Activated gamma-delta T cell treated with anti-CD3 and anti-CD28 coated beads, Interleukin-2, amount 50 U/mL, for 16 hours (primary cell): Measurements from ENCODE around the gene PRKRIP1.
"Not testable (repeated sequence)": the region's sequence is repeated elsewhere in the genome, so short reads cannot be mapped to it uniquely, and the experiment has no call there.

ENCODE experiments used
- DNase-seq: peaks from one replicate; pipeline ENCODE4 v3.0.0-alpha.2; 2020; ENCODE audit warnings: low read depth

Gene PRKRIP1

DNA sequence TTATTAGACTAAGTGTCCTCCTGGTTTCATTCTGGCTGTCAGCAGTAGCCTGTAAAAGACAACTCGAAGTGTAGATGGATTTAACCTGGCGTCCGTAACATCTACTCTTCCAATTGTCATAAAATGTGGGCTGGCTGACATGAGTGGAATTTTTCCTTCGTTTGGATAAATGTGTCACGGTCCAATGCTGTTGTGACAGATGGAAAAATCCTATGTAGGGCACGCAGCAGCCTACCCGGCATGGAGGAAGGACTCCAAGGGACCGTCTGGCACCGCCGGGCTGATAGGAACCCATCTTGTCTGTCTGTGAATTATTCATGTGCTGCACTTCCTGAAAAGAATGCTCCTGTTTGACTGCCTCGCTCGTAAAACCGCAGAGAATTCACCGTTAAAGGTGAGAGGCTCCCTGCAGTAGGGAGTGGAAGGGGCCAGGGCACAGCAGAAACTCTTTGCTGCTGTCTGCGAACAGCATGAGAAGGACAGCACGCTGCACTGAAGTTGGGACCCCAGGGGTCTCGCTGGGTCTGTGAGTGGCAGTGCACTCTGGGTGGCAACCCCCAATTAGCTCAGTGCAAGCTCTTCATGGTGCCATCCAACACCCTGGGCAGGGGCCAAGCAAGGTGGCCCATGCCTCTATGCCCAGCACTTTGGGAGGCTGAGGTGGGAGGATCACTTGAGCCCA, 35.6 kb downstream of the PRKRIP1 start:
- DNase-seq = peak; percentile 42

DNA sequence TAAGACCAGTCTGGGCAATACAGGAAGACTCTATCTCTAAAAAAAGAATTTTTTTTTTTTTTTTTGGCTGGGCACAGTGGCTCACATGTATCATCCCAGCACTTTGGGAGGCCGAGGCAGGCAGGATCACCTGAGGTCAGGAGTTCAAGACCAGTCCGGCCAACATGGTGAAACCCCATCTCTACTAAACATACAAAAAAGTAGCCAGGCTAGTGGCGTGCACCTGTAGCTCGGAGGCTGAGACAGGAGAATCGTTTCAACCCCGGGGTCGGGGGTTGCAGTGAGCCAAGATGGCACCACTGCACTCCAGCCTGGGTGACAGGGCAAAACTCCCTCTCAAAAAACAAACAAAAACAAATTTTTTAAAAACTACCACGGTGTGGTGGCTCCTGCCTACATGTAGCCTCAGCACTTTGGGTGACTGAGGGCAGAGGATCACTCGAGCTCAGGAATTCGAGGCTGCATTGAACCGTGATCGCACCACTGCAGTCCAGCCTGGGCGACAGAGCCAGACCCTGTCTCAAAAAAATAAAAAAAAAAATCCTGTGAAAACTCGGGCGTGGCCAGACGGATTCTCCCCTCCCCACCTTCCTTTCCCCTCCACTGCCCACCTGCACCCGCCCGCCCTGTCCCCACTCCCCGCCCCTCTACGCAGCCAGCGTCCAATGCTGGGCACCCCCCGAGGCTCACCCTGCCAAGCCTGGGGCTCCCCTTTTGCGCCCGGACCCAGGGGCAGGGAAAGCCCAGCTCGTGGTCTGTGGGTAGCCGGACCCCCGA, 36.5 kb downstream of the PRKRIP1 start:
- peak; percentile 29 for DNase-seq

DNA sequence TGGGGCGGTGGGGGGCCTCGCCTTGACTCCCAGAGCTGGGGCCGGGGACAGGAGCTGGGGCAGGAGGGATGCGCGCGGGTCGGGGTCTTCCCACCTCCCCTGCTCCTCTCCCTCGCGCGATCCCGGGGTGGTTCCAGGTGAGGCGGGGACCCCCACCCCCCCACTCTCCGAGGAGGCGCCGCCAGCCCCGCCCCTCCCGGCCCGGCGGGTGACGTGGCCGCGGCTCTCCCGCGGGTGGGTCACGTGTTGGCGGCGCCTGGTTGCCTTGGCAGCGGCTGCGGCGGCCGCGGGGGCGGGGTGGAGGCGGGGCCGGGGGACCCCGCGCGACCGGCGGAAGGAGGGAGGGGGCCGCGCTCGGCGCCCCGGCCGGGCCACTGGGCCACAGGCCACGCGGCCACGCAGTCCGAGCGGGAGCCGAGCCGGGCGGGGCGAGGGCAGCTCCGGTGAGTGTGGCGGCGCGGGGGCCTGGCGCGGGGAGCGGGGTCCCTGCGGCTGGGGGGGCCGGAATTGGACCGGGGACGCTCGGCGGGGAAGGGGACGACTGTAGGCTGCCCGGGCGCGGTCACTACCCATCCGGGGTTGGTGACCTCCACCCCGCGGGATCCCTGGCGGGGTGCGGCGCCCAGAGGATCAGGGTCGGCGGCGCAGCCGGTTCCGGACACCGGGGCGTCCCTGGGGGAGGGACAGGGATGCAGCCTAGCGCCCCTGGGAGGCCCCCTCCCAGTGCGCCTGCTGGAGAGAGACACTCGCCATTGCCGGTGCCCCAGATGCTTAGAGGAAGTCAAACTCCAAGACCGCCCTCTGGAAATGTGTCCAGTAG, 37.3 kb downstream of the PRKRIP1 start, which contains the start of gene ORAI2:
TSS of gene ORAI2 (plus strand) at position 357 of the 820 bp plus-strand sequence. CDS start 5,382 bp downstream, outside the sequence.
- peak; percentile 82 for DNase-seq

DNA sequence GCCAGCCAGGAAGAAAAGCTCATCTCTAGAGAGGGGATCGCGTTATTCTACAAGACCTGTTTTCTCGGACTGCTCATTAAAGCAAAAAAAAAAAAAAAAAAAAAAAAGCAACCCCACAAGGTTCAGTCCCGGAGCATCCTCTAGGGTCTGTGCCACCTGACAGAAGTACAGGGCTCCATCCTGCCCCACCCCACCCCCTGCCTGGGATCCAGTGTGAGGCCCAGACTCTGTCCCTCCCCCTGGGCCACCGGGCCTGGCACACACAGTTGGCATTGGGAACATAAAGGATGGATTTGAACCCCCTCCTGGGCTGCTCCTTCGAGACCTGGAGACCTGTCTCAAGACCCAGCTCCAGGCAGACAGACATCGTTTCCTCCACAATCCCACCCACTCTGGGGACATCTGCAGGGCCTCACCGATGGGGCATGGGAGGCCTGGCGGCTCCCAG, 37.9 kb downstream of the PRKRIP1 start:
- no peak for DNase-seq

DNA sequence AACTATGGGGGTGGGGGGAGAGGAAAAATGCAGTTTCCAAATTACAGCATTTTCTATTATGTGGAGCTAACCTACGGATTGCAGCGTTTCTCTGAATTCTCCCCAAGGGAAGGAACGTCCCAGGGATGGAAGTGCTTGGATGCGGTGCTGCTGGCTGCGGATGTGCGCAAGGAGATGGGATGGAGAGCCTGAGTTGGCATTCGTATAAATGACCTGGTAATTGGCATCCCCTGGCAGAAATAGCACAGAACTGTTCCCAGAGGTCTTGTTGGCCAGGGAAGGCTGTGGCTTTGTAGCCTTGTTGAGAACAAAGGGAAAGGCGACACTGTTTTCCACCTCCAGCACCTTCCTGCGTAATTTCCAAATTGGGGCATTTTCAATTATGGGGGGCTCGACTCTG, 40.0 kb downstream of the PRKRIP1 start:
- DNase-seq = no peak

DNA sequence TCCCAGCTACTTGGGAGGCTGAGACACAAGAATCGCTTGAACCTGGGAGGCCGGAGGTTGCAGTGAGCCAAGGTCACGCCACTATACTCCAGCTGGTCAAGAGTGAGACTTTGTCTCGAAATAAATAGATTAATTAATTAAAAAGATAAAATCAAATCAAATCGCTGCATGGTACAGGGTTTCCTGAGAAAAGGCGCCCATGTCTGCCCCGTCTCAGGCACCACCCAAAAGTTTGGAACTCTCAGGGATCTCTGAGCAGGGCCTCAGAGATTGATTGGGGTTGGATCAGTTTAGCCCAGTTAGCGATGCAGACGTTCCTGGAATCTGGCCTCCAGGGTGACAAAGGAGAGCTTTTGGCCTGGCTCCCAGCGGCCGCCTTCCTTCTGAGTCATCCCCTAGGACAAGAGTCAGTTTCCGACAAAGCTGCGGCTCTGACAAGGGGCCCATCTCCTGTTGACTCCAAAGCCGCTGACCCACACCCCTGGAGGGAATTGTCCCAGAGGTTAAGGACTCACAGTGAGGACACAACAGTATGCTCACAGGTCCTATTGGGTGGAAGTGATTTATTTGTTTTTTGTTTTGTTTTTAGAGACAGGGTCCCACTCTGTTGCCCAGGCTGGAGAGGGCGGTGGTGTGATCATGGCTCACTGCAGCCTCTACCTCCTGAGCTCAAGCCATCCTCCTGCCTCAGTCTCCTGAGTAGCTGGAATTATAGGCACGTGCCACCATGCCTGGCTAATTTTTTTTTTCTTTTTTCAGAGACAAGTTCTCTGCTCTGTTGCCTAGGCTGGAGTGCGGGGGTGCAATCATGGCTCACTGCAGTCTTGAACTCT, 44.0 kb downstream of the PRKRIP1 start:
- DNase-seq = no peak

DNA sequence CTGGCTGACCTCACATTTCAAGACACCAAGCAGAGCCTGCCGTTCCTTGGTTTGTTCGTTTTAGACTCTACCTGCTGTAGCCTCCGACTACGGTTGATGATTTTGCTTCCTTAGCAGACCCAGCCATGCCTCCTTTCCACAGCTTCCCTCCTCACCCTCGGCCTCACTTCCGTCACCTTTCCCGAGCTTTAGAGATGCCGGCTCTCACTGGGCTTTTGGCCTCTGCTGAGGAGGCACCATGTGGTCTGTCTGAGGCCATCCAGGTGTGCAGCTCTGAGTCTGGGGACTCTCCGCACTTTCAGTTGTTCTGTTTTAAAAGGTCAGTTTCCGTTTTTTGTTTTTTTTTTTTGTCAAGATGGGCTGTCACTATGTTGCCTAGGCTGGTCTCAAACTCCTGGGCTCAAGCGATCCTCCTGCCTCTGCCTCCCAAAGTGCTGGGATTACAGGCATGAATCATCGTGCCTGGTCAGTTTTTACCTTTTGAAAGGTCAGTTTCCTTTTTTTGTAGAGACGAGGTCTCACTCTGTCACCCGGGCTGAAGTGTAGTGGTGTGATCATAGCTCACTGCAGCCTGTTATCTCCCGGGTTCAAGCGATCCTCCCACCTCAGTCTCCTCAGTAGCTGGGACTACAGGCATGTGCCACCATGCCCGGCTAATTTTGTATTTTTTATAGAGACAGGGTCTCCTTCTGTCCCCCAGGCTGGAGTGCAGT, 49.0 kb downstream of the PRKRIP1 start:
- DNase-seq = no peak

DNA sequence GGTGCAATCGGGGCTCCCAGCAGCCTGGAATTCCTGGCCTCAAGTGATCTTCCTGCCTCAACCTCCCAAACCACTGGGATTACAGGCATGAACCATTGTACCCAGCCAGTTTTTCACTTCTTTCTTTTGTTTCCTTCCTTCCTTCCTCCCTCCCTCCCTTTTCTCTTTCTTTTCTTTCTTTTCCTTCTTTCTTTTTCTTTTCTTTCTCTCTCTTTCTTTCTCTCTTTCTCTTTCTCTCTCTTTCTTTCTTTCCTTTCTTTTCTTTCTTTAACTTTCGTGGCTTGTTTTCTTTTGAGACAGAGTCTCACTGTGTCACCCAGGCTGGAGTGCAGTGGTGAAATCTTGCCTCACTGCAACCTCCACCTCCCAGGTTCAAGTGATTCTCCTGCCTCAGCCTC, 49.5 kb downstream of the PRKRIP1 start:
- no peak for DNase-seq

DNA sequence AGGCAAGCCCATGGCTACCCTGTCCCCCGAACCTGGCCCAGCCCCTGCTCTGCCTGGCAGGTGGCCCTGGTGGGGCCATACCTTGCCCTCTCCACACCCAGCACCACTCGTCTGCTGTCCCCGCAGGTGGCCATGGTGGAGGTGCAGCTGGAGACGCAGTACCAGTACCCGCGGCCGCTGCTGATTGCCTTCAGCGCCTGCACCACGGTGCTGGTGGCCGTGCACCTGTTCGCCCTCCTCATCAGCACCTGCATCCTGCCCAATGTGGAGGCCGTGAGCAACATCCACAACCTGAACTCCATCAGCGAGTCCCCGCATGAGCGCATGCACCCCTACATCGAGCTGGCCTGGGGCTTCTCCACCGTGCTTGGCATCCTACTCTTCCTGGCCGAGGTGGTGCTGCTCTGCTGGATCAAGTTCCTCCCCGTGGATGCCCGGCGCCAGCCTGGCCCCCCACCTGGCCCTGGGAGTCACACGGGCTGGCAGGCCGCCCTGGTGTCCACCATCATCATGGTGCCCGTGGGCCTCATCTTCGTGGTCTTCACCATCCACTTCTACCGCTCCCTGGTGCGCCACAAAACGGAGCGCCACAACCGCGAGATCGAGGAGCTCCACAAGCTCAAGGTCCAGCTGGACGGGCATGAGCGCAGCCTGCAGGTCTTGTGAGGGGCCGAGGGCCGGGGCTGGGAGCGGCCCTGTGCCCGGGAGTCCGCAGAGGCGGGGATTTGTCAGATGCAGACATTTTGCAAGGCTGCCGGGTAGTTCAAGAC, 50.4 kb downstream of the PRKRIP1 start:
- no peak for DNase-seq

DNA sequence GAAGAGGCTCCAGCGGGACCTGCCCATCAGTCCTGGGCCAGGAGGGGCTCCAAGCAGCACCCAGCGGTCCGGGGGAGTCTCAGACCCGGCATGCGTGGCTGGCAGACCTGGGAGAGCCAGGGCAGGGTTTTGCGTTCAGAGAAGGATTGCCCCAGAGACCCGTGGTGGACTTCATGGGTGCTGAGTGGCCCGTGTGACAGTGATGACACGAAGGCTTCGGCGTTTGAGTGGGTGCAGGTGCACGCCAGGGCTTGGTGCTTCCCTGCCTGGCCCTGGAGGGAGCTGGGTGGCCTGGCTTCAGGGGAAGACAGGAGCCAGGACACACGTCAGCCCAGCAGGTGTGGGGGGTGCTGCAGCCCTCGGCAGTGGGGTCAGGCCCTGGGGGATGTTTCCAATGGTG, 51.1 kb downstream of the PRKRIP1 start:
- no peak for DNase-seq

DNA sequence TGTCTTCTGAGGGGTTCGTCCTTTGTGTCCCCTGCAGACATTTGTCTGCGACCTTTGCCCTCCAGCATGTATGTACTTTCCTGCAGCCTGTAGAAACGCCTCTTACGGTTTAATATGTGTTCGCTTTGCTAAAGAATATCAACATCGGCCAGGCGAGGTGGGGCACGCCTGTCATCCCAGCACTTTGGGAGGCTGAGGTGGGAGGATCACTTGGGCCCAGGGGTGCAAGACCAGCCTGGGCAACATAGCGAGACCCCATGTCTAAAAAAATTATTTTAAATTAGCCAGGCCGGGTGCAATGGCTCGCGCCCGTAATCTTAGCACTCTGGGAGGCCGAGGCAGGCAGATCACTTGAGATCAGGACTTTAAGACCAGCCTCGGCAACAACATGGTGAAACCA, 53.0 kb downstream of the PRKRIP1 start:
- DNase-seq = no peak

DNA sequence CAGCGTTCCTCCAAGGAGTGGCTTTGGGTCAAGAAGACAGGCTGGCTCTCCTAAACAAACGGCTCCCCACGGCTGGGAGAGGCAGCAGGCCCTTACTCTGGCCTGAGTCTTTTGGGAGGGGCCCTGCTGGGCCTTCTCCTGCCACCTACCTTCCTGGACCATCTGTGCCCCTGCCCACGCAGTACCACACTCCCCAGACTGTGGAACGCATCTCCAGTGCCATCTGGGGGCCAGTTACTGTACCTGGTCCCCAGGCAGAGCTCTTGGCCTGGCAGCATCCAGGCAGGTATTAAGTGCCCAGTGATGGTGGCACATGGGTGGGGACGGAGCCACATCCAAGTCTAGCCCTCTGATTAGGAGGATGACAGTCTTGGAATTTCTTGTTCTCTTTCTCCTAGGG, 54.1 kb downstream of the PRKRIP1 start:
- peak; percentile 25 for DNase-seq

DNA sequence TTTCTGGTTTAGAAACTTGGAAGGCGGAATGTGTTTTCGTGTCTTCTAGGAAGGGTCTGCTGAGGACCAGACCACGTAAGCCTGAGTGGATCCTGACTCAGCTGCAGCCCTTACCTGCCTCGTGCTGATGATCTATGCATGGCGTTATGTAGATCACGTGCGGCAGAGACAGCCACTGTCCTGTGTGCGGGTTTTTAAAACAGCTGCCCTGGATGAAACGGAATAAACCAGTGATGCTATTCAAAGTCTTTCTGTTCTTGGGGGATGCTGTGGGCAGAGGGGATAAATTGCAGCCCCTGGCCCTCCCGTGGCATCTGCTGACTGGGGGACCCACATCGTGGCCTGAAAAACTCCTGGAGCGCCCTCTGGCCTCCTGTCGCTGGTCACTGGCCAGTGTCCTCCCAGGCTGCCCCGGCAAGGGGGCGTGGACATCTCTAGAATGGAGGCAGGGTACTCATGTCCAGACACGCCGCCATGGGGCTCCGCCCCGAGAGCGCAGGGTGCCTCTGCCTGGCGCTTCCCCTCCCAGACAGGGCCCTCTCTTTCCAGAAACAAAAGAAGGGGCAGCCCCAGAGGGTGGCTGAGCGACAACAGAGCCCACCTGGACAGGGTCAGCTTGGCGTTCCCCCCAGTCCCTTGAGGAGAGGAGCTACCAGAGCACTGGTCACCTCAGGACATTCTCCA, 55.4 kb downstream of the PRKRIP1 start:
- no peak for DNase-seq

DNA sequence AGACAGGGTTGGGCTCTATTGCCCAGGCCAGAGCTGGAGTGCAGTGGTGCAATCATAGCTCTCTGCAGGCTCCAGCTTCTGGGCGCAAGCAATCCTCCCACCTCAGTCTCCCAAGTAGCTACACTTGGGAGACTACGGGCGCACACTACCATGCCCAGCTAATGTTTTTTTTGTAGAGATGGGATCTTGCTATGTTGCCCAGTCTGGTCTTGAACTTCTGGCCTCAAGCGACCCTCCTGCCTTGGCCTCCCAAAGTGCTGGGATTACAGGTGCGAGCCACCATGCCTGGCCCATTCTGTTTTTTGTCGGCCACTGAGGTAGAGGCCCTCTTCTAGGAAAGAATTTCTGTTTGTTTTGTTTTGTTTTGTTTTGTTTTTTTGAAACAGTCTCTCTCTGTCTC, 56.3 kb downstream of the PRKRIP1 start:
- no peak for DNase-seq

DNA sequence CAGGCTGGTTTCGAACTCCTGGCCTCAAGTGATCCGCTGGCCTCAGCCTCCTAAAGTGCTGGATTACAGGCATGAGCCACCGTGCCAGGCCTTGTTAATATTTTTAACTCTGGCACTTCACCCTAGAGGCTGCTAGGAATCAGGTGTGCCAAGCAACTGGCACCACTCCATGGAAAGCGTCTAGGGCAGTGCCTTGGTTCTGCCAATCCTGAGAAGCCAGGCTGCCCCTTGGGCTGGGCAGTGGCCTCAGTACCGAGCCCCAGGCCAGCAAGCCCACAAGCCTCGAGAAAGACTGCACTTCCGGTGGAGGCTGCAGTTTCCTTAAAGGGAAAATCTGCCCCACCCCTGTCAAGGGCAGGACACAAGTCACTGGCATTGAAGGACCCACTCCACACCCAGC, 57.2 kb downstream of the PRKRIP1 start:
- DNase-seq = no peak

DNA sequence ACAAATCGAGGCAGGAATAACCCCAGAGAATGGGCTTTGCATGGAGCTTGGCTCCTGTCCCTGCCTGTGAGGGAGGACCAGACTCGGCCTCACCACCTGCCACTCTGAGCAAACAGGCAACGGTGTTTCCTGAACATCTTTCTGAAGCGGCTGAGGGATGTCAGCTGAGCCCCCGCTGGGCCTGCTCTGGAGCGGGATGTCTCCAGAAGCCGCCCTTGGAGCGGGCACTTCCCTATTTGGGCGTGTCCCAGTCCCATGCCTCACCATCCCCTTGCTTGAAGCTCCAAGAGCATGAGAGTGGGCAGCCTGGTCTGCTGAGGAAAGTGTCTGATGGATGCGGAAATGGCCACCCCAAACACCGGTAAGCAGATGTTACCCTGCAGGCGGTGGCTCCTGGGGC, 58.3 kb downstream of the PRKRIP1 start:
- no peak for DNase-seq

DNA sequence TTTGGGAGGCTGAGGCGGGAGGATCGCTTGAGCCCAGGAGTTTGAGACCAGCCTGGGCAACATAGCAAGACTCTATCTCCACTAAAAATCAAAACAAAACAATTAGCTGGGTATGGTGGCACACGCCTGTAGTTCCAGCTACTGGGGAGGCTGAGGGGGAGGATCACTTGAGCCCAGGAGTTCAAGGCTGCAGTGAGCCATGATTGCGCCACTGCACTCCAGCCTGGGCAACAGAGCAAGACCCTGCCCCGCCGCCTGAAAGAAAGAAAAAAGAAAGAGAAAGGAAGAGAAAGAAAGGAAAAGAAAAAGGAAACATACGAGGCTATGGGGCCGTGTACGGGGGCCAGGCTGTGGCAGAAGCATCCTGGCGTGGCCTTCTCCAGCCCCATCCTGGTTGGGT, 58.8 kb downstream of the PRKRIP1 start:
- not testable (repeated sequence) for DNase-seq

DNA sequence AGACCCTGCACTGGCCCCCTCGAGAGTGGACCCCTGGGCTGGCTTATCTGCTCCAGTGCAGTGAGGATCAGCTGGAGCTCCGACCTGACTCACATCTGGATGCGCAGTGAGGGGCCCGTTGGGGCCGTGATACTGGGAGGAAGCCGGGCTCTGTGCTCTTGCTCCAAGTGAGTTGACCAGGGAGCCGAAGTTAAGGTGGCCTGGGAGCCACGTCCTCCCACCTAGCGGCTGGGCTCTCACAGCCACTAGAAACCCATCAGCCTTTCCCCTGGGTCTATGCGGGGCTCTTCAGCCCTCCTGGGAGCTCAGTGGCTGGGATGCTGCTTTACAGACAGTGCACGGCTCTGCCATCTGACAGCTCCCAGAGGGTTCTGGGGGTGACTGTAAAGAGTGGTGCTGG, 59.4 kb downstream of the PRKRIP1 start:
- no peak for DNase-seq

DNA sequence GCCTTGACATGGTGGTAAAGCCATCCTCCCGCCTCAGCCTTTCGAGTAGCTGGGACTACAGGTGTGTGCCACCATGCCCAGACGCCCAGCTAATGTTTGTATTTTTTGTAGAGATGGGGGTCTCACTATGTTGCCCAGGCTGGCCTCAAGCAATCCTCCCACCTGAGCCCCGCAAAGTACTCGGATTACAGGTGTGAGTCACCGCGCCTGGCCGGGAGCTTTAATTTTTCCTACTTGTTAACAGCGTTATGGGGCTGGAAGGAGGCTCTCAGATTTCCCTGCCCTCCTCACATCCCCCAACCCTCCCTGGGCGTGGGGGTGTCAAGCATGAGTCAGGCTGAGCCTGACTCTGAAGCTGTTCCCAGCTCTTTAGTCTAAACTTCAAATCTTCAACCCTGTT, 60.2 kb downstream of the PRKRIP1 start:
- no peak for DNase-seq
